H1 (cell line): Measurements from ENCODE around the gene TTF1. TPM values are rescaled to one million over a fixed set of nuclear protein-coding genes. Genes with fewer than 3 reads are reported as not detected.

ENCODE experiments used
- CTCF ChIA-PET: fragments of 300-600 bp; sonication (Branson Sonifier 250); formaldehyde crosslinking; loops from one replicate; lab custom pipeline; 2021; ENCODE audit not compliant: partially characterized antibody; lab: Charles Lee
- POLR2A ChIA-PET: fragments of 300-600 bp; sonication (Branson Sonifier 250); formaldehyde crosslinking; loops from one replicate; lab custom pipeline; 2021; ENCODE audit warnings: inconsistent platforms; ENCODE audit not compliant: partially characterized antibody; lab: Charles Lee
- DNase-seq, 2 experiments: peaks; one replicate each; pipeline versions ENCODE4 v3.0.0 to v3.0.0-alpha.2; 2010 to 2022; ENCODE audit warnings: low spot score in 2 of 2, low read depth in 1 of 2, mixed read lengths in 1 of 2
- FAIRE-seq: peaks from 2 replicates; lab custom pipeline; 2011; peaks lifted over from hg19 to GRCh38; lab: Jason Lieb, UNC
- H2AFZ ChIP-seq: 2 replicates; pipeline ENCODE4 v1.8.1; 2012; ENCODE audit warnings: low read length, inconsistent platforms
- H2AK5ac ChIP-seq: 2 replicates; pipeline ENCODE4 v1.6.1; 2013; ENCODE audit warnings: low read depth, low read length
- H2BK120ac ChIP-seq: replicated peaks from 2 replicates; pipeline ENCODE3; 2013; ENCODE audit warnings: low read depth, low read length, inconsistent platforms
- H2BK12ac ChIP-seq: 2 replicates; pipeline ENCODE4 v1.6.1; 2013; ENCODE audit warnings: low read depth, low read length
- H2BK15ac ChIP-seq: 2 replicates; pipeline ENCODE4 v1.6.1; 2013; ENCODE audit warnings: low read length
- H2BK20ac ChIP-seq: 2 replicates; pipeline ENCODE4 v1.6.1; 2013; ENCODE audit warnings: low read length
- H2BK5ac ChIP-seq: 2 replicates; pipeline ENCODE4 v1.6.1; 2013; ENCODE audit warnings: low read depth, low read length
- H3K14ac ChIP-seq: 2 replicates; pipeline ENCODE4 v1.6.1; 2013; ENCODE audit warnings: inconsistent platforms; ENCODE audit not compliant: insufficient read length
- H3K18ac ChIP-seq: 2 replicates; pipeline ENCODE4 v1.6.1; 2013; ENCODE audit warnings: low read length; ENCODE audit errors: extremely low read depth
- H3K23ac ChIP-seq: 2 replicates; pipeline ENCODE4 v1.6.1; 2013; ENCODE audit warnings: inconsistent platforms; ENCODE audit not compliant: insufficient read length
- H3K23me2 ChIP-seq: 2 replicates; pipeline ENCODE4 v1.6.1; 2013; ENCODE audit warnings: low read depth, low read length
- H3K27ac ChIP-seq: 2 replicates; pipeline ENCODE4 v1.6.1; 2011; ENCODE audit warnings: low read depth, low read length, inconsistent platforms
- H3K27me3 ChIP-seq, 4 experiments: replicated peaks in 1 of 4; 1 replicate in 1 of 4; 2 replicates in 3 of 4; pipeline versions ENCODE4 v1.6.1 to v1.8.1; 2011 to 2013; ENCODE audit warnings: low read length in 3 of 4, mild to moderate bottlenecking in 3 of 4, inconsistent platforms in 2 of 4, mixed read lengths in 2 of 4, moderate library complexity in 1 of 4; ENCODE audit not compliant: control insufficient read depth in 3 of 4, insufficient read depth in 3 of 4; ENCODE audit errors: extremely low read depth in 1 of 4
- H3K36me3 ChIP-seq, 4 experiments: 2 replicates each; pipeline versions ENCODE4 v1.6.1 to v1.8.1; 2011 to 2013; ENCODE audit warnings: mild to moderate bottlenecking in 4 of 4, low read length in 3 of 4, moderate library complexity in 2 of 4, control low read depth in 1 of 4, inconsistent platforms in 1 of 4; ENCODE audit not compliant: insufficient read depth in 4 of 4, control insufficient read depth in 2 of 4
- H3K4ac ChIP-seq: replicated peaks from 2 replicates; pipeline ENCODE3; 2013; ENCODE audit warnings: low read length, low read depth, mixed read lengths, inconsistent platforms; ENCODE audit not compliant: insufficient read length
- H3K4me1 ChIP-seq, 4 experiments: replicated peaks in 1 of 4; 1 replicate in 1 of 4; 2 replicates in 3 of 4; pipeline versions ENCODE4 v1.6.1 to v1.8.1; 2011 to 2013; ENCODE audit warnings: low read length in 3 of 4, inconsistent platforms in 2 of 4, mixed read lengths in 1 of 4; ENCODE audit not compliant: insufficient read depth in 4 of 4, control insufficient read depth in 3 of 4
- H3K4me2 ChIP-seq, 2 experiments: 2 replicates each; pipeline versions ENCODE4 v1.6.1 to v1.8.1; 2011 to 2013; ENCODE audit warnings: low read depth in 2 of 2, low read length in 2 of 2, control low read depth in 1 of 2, inconsistent platforms in 1 of 2, mild to moderate bottlenecking in 1 of 2; ENCODE audit not compliant: insufficient read depth in 1 of 2
- H3K4me3 ChIP-seq, 4 experiments: fragments of 200-600, 300-600 bp in 1 of 4; sonication (generic), shearing (Covaris generic), sonication (Bioruptor Twin) in 1 of 4; 2 replicates each; pipeline versions ENCODE4 v1.5.1 to v1.8.1; 2011 to 2016; ENCODE audit warnings: low read length in 4 of 4, low read depth in 3 of 4, control low read depth in 2 of 4, inconsistent platforms in 2 of 4, mild to moderate bottlenecking in 2 of 4, mixed read lengths in 1 of 4, moderate library complexity in 1 of 4; ENCODE audit not compliant: insufficient read depth in 2 of 4; ENCODE audit errors: extremely low read depth in 1 of 4
- H3K56ac ChIP-seq: replicated peaks from 2 replicates; pipeline ENCODE3; 2013; ENCODE audit warnings: low read depth, mild to moderate bottlenecking, mixed read lengths, low read length, inconsistent platforms; ENCODE audit not compliant: insufficient read length
- H3K79me1 ChIP-seq: 2 replicates; pipeline ENCODE4 v1.6.1; 2013; ENCODE audit warnings: low read depth, low read length, control low read depth
- H3K79me2 ChIP-seq, 2 experiments: 2 replicates each; pipeline versions ENCODE4 v1.6.1 to v1.8.1; 2012 to 2013; ENCODE audit warnings: low read length in 2 of 2, mild to moderate bottlenecking in 2 of 2, inconsistent platforms in 1 of 2; ENCODE audit not compliant: insufficient read depth in 2 of 2, control insufficient read depth in 1 of 2
- H3K9ac ChIP-seq, 4 experiments: replicated peaks in 1 of 4; 1 replicate in 1 of 4; 2 replicates in 3 of 4; pipeline versions ENCODE4 v1.6.1 to v1.8.1; 2011 to 2013; ENCODE audit warnings: low read depth in 3 of 4, low read length in 3 of 4, control low read depth in 2 of 4, mild to moderate bottlenecking in 2 of 4, moderate library complexity in 2 of 4, inconsistent platforms in 1 of 4; ENCODE audit errors: extremely low read depth in 1 of 4
- H3K9me3 ChIP-seq, 2 experiments: 2 replicates each; pipeline versions ENCODE4 v1.6.1 to v1.8.1; 2012 to 2013; ENCODE audit warnings: mild to moderate bottlenecking in 2 of 2, moderate library complexity in 2 of 2, control low read depth in 1 of 2, inconsistent platforms in 1 of 2, low read depth in 1 of 2, low read length in 1 of 2, mixed read lengths in 1 of 2; ENCODE audit not compliant: insufficient read depth in 2 of 2
- H4K20me1 ChIP-seq, 2 experiments: replicated peaks in 1 of 2; 2 replicates each; pipeline versions ENCODE3 to v1.8.1; 2011 to 2013; ENCODE audit warnings: inconsistent platforms in 2 of 2, low read length in 2 of 2, mild to moderate bottlenecking in 1 of 2; ENCODE audit not compliant: insufficient read depth in 2 of 2, control insufficient read depth in 1 of 2
- H4K5ac ChIP-seq: 2 replicates; pipeline ENCODE4 v1.6.1; 2013; ENCODE audit warnings: low read length, low read depth, mixed read lengths, inconsistent platforms; ENCODE audit not compliant: insufficient read length
- H4K8ac ChIP-seq: 2 replicates; pipeline ENCODE4 v1.8.0; 2013; ENCODE audit warnings: mild to moderate bottlenecking, moderate library complexity, low read length, inconsistent platforms; ENCODE audit not compliant: insufficient read depth; ENCODE audit errors: extremely low read depth
- H4K91ac ChIP-seq: replicated peaks from 2 replicates; pipeline ENCODE3; 2013; ENCODE audit warnings: low read length, mixed read lengths, inconsistent platforms; ENCODE audit not compliant: insufficient read length
- CTBP2 ChIP-seq: IDR thresholded peaks from 2 replicates; pipeline ENCODE4 v1.7.0; 2011; ENCODE audit warnings: borderline replicate concordance, mild to moderate bottlenecking, moderate library complexity, mixed read lengths, low read length; ENCODE audit not compliant: insufficient read depth, insufficient read length
- NRF1 ChIP-seq: IDR thresholded peaks from 2 replicates; pipeline ENCODE4 v1.6.1; 2011; ENCODE audit warnings: mild to moderate bottlenecking, low read depth, low read length, improper control_type of control experiment
- SAP30 ChIP-seq: fragments of 300-600 bp; sonication (generic); IDR thresholded peaks from 2 replicates; pipeline ENCODE4 v1.7.1; 2012; ENCODE audit warnings: low read length, moderate library complexity, mild to moderate bottlenecking, inconsistent platforms; ENCODE audit not compliant: insufficient read depth, insufficient replicate concordance
- TAF7 ChIP-seq: optimal IDR thresholded peaks from 2 replicates; pipeline ENCODE3; 2011; ENCODE audit warnings: low read depth, mild to moderate bottlenecking, inconsistent platforms, low read length, moderate library complexity, borderline replicate concordance
- WGBS, 2 experiments: shearing (Covaris generic) in 1 of 2; methylation state at CpG; one replicate each; pipeline versions ENCODE4 v1.1.6 to v1.1.7; 2013 to 2015; ENCODE audit warnings: low lambda C conversion rate in 2 of 2, mixed read lengths in 2 of 2, inconsistent platforms in 1 of 2, low coverage in 1 of 2, missing lambda C conversion rate in 1 of 2; ENCODE audit not compliant: insufficient replicate concordance in 2 of 2, insufficient coverage in 1 of 2, insufficient read length in 1 of 2; ENCODE audit errors: extremely low coverage in 1 of 2, missing lambda C conversion rate in 1 of 2; 5-methylcytosine and 5-hydroxymethylcytosine counted together
- polyA plus RNA-seq, 7 experiments: library from polyadenylated mRNA; depleted of rRNA in 3 of 7; stranded (reverse) in 5 of 7; unstranded in 2 of 7; fragments of >200 nt in 5 of 7; fragments of 200-250 nt in 2 of 7; gene quantifications; 1 replicate in 5 of 7; 2 replicates in 1 of 7; 4 replicates in 1 of 7; pipeline versions ENCODE4 v1.2.1 to v1.2.3, GENCODE V29; 2011 to 2013; ENCODE audit warnings: missing spikeins in 2 of 7, mixed read lengths in 2 of 7
- total RNA-seq: library from RNA; stranded (reverse); fragmentation: NEBNext Ultra II Directional; extraction: Animal tissue kit (Norgen Biotek cat#: 25700); gene quantifications from 2 replicates; pipeline ENCODE4 v1.2.1, GENCODE V29; 2021
- TF ChIP-seq, protein P1 (sequence below): IDR thresholded peaks from 2 replicates; pipeline ENCODE4 v1.6.1; 2011; ENCODE audit warnings: low read length, improper control_type of control experiment

TTF1 gene
- total and polyA plus RNA-seq, 2 of the 8 experiments (the other 6 are each of a cell fraction or from before 2014, with no cell fraction given), result 7.8 to 22.2 TPM

DNA sequence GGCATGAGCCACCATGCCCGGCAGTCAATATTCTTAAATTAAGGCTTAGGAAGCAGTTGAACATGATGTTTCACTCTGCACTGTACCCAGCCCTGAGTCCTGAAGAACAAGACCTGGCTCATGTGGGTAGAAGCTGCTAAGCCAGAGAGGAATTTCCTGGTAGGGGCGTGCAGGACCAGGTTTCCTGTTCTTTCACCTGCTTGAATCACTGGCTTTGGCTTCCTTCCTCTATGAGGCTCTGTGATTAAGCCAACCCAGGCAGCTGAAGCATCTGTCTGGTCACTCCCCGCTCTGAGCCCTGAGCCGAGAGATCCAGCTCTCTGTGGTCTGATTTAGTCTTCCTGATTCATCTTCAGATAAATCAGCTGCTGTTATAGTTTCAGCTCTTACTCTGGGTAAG lies 32.5 kb upstream of the TTF1 start:
- H3K18ac ChIP-seq, result no peak overlapping the region
- H3K79me2 ChIP-seq, result no peaks in the 10 kb centered on the region
- 83% methylated on average over 4 of the region's 4 CpGs; no CpG with 5 or more reads in 1 of the 2 experiments for WGBS, 2 experiments
- H4K5ac ChIP-seq, result no peak overlapping the region
- no peak overlapping the region for H2BK120ac ChIP-seq
- POLR2A ChIA-PET, result no interaction called here
- H2BK20ac ChIP-seq, result no peak overlapping the region
- H3K23ac ChIP-seq, result no peak overlapping the region
- no peaks in the 10 kb centered on the region for H4K20me1 ChIP-seq
- no peak for TF ChIP-seq TAF7
- no peak for TF ChIP-seq NRF1
- TF ChIP-seq CTBP2, result no peak
- no peak for TF ChIP-seq SAP30
- TF ChIP-seq, protein P1, sequence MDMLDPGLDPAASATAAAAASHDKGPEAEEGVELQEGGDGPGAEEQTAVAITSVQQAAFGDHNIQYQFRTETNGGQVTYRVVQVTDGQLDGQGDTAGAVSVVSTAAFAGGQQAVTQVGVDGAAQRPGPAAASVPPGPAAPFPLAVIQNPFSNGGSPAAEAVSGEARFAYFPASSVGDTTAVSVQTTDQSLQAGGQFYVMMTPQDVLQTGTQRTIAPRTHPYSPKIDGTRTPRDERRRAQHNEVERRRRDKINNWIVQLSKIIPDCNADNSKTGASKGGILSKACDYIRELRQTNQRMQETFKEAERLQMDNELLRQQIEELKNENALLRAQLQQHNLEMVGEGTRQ, result no peak
- DNase-seq, result no peak
- H3K36me3 ChIP-seq, result no peaks in the 10 kb centered on the region
- no peak overlapping the region for H3K9ac ChIP-seq
- H4K91ac ChIP-seq, result no peak overlapping the region
- no peaks in the 10 kb centered on the region for H3K27me3 ChIP-seq
- no peak overlapping the region for H2AK5ac ChIP-seq
- CTCF ChIA-PET, result interaction anchor here (0.7 to 2.8 kb wide), 8 partner anchors 9 to 734 kb away, joined by 3 to 8 read pairs (median 4); partner anchors contain the start of gene CFAP77
- no peak overlapping the region for H2BK5ac ChIP-seq
- no peaks in the 10 kb centered on the region for H3K79me1 ChIP-seq
- no peaks in the 10 kb centered on the region for H3K9me3 ChIP-seq
- H4K8ac ChIP-seq, result no peak overlapping the region
- H3K4me3 ChIP-seq, result no peak overlapping the region
- no peak overlapping the region for H3K4ac ChIP-seq
- H3K4me2 ChIP-seq, result no peak overlapping the region
- H3K27ac ChIP-seq, result no peak overlapping the region
- H2AFZ ChIP-seq, result no peak overlapping the region
- H2BK15ac ChIP-seq, result no peak overlapping the region
- H3K23me2 ChIP-seq, result no peaks in the 10 kb centered on the region
- no peak for FAIRE-seq
- H3K56ac ChIP-seq, result no peak overlapping the region
- no peak overlapping the region for H3K14ac ChIP-seq
- peaks cover 4 to 12% (median 9%) of the 10 kb centered on the region in 4 experiments; a peak in 6 of 7 replicates for H3K4me1 ChIP-seq
- no peak overlapping the region for H2BK12ac ChIP-seq
